ENCODE data around the gene FABP1. TPM values are rescaled to one million over a fixed set of nuclear protein-coding genes. Genes with fewer than 3 reads are reported as not detected.

Gene FABP1
- total and polyA plus RNA-seq, 9 of the 15 experiments (the other 6 are each of a cell fraction or from before 2014, with no cell fraction given), result 0.64 TPM; not detected in 8

GRCh38 chr2:88117973-88118372, 9.9 kb downstream of the FABP1 start (continued):
- TF ChIP-seq THRB (CRISPR knock-in tag; conservative IDR thresholded peaks at IDR 0.05) (no peak), KLF13 (tag; IDR thresholded peaks at IDR 0.05; ENCODE audit: borderline replicate concordance, low read depth) (no peak), NBN (IDR thresholded peaks at IDR 0.05; ENCODE audit: low read depth) (no peak), RBM39 (optimal IDR thresholded peaks at IDR 0.05; ENCODE audit: low read depth, low read length) (no peak)

- Histone ChIP-seq H4K20me1 (replicated peaks; ENCODE audit: control insufficient read depth, insufficient read depth, low read length) (no peaks in the 10 kb centered on the region), H3K27me3 (ENCODE audit: control insufficient read depth in 2 of 2, insufficient read depth in 2 of 2, low read length in 2 of 2) (peaks cover 38 to 44% of the 10 kb centered on the region in 2 experiments), H3K27ac (ENCODE audit: extremely low read depth, low read depth, low read length) (no peak overlapping the region), H2AFZ (ENCODE audit: low read depth, low read length) (0 out of 2 replicates have a peak overlapping the region, but pooled peaks have one; percentile 40), H3K79me2 (ENCODE audit: control insufficient read depth, insufficient read depth, low read length) (no peaks in the 10 kb centered on the region), H3K9ac (ENCODE audit: insufficient read depth in 1 of 2, low read depth in 2 of 2, low read length in 2 of 2) (no peak overlapping the region; a peak in 1 of 4 replicates), H3K36me3 (ENCODE audit: control insufficient read depth, insufficient read depth, low read length) (no peaks in the 10 kb centered on the region), H3K4me3 (no peak overlapping the region), H3K4me2 (ENCODE audit: insufficient read depth, low read length) (no peak overlapping the region), H3K4me1 (replicated peaks in 1 of 2; ENCODE audit: control insufficient read depth in 2 of 2, insufficient read depth in 2 of 2, low read length in 2 of 2) (no peaks in the 10 kb centered on the region), H3K9me1 (ENCODE audit: control insufficient read depth, insufficient read depth, low read length) (no peaks in the 10 kb centered on the region), H3K9me3 (replicated peaks; ENCODE audit: control insufficient read depth, insufficient read depth, low read depth, low read length) (no peaks in the 10 kb centered on the region)
- DNase-seq (ENCODE audit: extremely low read depth in 1 of 4, low spot score in 3 of 4) (no peak), ATAC-seq (no peak), FAIRE-seq (no peak)
- ChIA-PET POLR2A (interaction anchor here (0.8 kb wide), 1 partner anchor 13 kb away, joined by 3 read pairs; no protein-coding TSS in a partner anchor), CTCF (ENCODE audit: low intra/inter-chr PET ratio) (no interaction called here)
- in situ Hi-C loops (cut with MboI) (no loop called here), intact Hi-C loops (cut with micrococcal nuclease) (no loop called here)
- 4% methylated on average over 18 of the region's 18 CpGs for WGBS (ENCODE audit: insufficient coverage, low coverage, missing lambda C conversion rate)
- no TSS peak for BruUV-seq (replicated peaks)
- TF ChIP-seq E2F6 (IDR thresholded peaks at IDR 0.05; ENCODE audit: borderline replicate concordance in 1 of 2, extremely low read depth in 1 of 2, insufficient read depth in 1 of 2, insufficient read length in 1 of 2, low read depth in 1 of 2, low read length in 1 of 2, poor library complexity in 1 of 2, severe bottlenecking in 1 of 2), result peak in 1 of 2 experiments; percentile 61
- no peak for TF ChIP-seq HCFC1 (IDR thresholded peaks at IDR 0.05; ENCODE audit: low read depth, low read length)
- peak; percentile 82 for TF ChIP-seq ZNF134 (CRISPR knock-in tag; conservative IDR thresholded peaks at IDR 0.05)
- TF ChIP-seq L3MBTL2 (IDR thresholded peaks at IDR 0.05), result peak; percentile 67
- TF ChIP-seq HMBOX1 (IDR thresholded peaks at IDR 0.05), result no peak
Observed at GRCh38 chr2:88116669-88117432, 11.0 kb downstream of the FABP1 start.

All from K562 (cell line).